SK-N-SH treated with all-trans-retinoic acid at 6 μM for 48 hours (cell line): ENCODE measurements around the gene RCOR2.

Source experiments
- ARNTL ChIP-seq: fragments of 450-650 bp; formaldehyde crosslinking; IDR thresholded peaks from 2 replicates; pipeline ENCODE4 v1.5.0; 2020; ENCODE audit warnings: low read depth, mild to moderate bottlenecking, moderate library complexity, borderline replicate concordance
- CSRNP3 ChIP-seq: fragments of 250-450 bp; sonication (Bioruptor Pico); IDR thresholded peaks from 2 replicates; pipeline ENCODE4 v1.5.1; 2021; ENCODE audit warnings: mild to moderate bottlenecking, moderate library complexity
- GLIS3 ChIP-seq: fragments of 250-450 bp; sonication (Bioruptor Pico); IDR thresholded peaks from 2 replicates; pipeline ENCODE4 v1.5.0; 2020; ENCODE audit warnings: mild to moderate bottlenecking, moderate library complexity
- ISL1 ChIP-seq: fragments of 250-450 bp; sonication (Bioruptor Pico); IDR thresholded peaks from 2 replicates; pipeline ENCODE4 v2.1.2; 2022; ENCODE audit warnings: mild to moderate bottlenecking, moderate library complexity
- OSR1 ChIP-seq: fragments of 250-450 bp; sonication (Bioruptor Pico); IDR thresholded peaks from 2 replicates; pipeline ENCODE4 v1.8.0; 2022; ENCODE audit warnings: moderate library complexity, mild to moderate bottlenecking, inconsistent platforms
- PATZ1 ChIP-seq: fragments of 250-450 bp; sonication (Bioruptor Pico); IDR thresholded peaks from 2 replicates; pipeline ENCODE4 v1.8.0; 2020; ENCODE audit warnings: mild to moderate bottlenecking, moderate library complexity, borderline replicate concordance
- POU6F1 ChIP-seq: fragments of 250-450 bp; sonication (Bioruptor Pico); IDR thresholded peaks from 2 replicates; pipeline ENCODE4 v1.8.0; 2021; ENCODE audit warnings: low read depth, mild to moderate bottlenecking, moderate library complexity, borderline replicate concordance
- SNAI2 ChIP-seq: fragments of 250-450 bp; sonication (Bioruptor Pico); IDR thresholded peaks from 2 replicates; pipeline ENCODE4 v1.5.0; 2020; ENCODE audit warnings: mild to moderate bottlenecking, moderate library complexity
- TOX ChIP-seq: fragments of 250-450 bp; sonication (Bioruptor Pico); IDR thresholded peaks from 2 replicates; pipeline ENCODE4 v1.8.0; 2021; ENCODE audit warnings: mild to moderate bottlenecking, moderate library complexity, borderline replicate concordance
- TSHZ2 ChIP-seq: fragments of 250-450 bp; sonication (Bioruptor Pico); IDR thresholded peaks from 2 replicates; pipeline ENCODE4 v1.5.0; 2020; ENCODE audit warnings: mild to moderate bottlenecking, moderate library complexity
- ZFP3 ChIP-seq: fragments of 250-450 bp; sonication (Bioruptor Pico); IDR thresholded peaks from 2 replicates; pipeline ENCODE4 v1.5.0; 2020; ENCODE audit warnings: mild to moderate bottlenecking, moderate library complexity
- ZNF565 ChIP-seq: fragments of 450-650 bp; formaldehyde crosslinking; conservative IDR thresholded peaks from 2 replicates; pipeline ENCODE4 v1.5.0; 2020; ENCODE audit warnings: low read depth, mild to moderate bottlenecking, moderate library complexity

- TF ChIP-seq POU6F1 (CRISPR knock-in tag) (no peak), ZFP3 (CRISPR knock-in tag) (no peak), GLIS3 (CRISPR knock-in tag) (no peak), ISL1 (CRISPR knock-in tag) (no peak), ZNF565 (CRISPR knock-in tag) (no peak), SNAI2 (CRISPR knock-in tag) (no peak), CSRNP3 (CRISPR knock-in tag) (no peak), OSR1 (no peak), PATZ1 (CRISPR knock-in tag) (no peak), TSHZ2 (CRISPR knock-in tag) (no peak), ARNTL (CRISPR knock-in tag) (no peak), TOX (CRISPR knock-in tag) (no peak)
Observed at GRCh38 chr11:63901660-63902059, 15.3 kb downstream of the RCOR2 start.
